SKM-1 treated with dmso at 0.1 percent for 144 hours (cell line): ENCODE results near the gene LRRC25.

ENCODE experiments used
- DNase-seq: peaks from one replicate; lab custom pipeline; 2025; ENCODE audit not compliant: unreplicated experiment; lab: John Stamatoyannopoulos, UW

The LRRC25 gene

GRCh38 chr19:18348171-18348570 is 49.3 kb downstream of the LRRC25 start:
- DNase-seq = no peak

GRCh38 chr19:18346091-18346490 is 51.3 kb downstream of the LRRC25 start:
- no peak for DNase-seq

- DNase-seq = no peak
Observed at GRCh38 chr19:18345296-18345695, 52.1 kb downstream of the LRRC25 start.

GRCh38 chr19:18344582-18344950 is 52.9 kb downstream of the LRRC25 start:
- DNase-seq = no peak

- DNase-seq = no peak
Observed at GRCh38 chr19:18342090-18342632, 55.3 kb downstream of the LRRC25 start.
